HG03469 (cell line): ENCODE measurements around the gene CLUH.
"Not testable (repeated sequence)": the region's sequence is repeated elsewhere in the genome, so short reads cannot be mapped to it uniquely, and the experiment has no call there.

Experiments used
- ATAC-seq: cut with Tn5 transposase; IDR thresholded peaks from one replicate; pipeline ENCODE4 v1.9.1; 2021; ENCODE audit warnings: mild to moderate bottlenecking, moderate library complexity, moderate number of reproducible peaks; ENCODE audit not compliant: unreplicated experiment

The CLUH gene

GRCh38 chr17:2701161-2701995 lies 10.2 kb downstream of the CLUH start:
- ATAC-seq = no peak

- no peak for ATAC-seq
These were observed 10.9 kb downstream of the CLUH start for GRCh38 chr17:2700491-2701141.

GRCh38 chr17:2700030-2700490 lies 11.5 kb downstream of the CLUH start:
- ATAC-seq = no peak

GRCh38 chr17:2699216-2699805 lies 12.3 kb downstream of the CLUH start:
- not testable (repeated sequence) for ATAC-seq

- ATAC-seq = no peak
These were observed 13.9 kb downstream of the CLUH start for GRCh38 chr17:2697611-2698162.

- no peak for ATAC-seq
These were observed 15.4 kb downstream of the CLUH start for GRCh38 chr17:2695961-2696760.

GRCh38 chr17:2695243-2695960 lies 16.2 kb downstream of the CLUH start:
- ATAC-seq = no peak

- no peak for ATAC-seq
These were observed 17.0 kb downstream of the CLUH start for GRCh38 chr17:2694381-2695242.

GRCh38 chr17:2693561-2694380 lies 17.8 kb downstream of the CLUH start:
- ATAC-seq = no peak

GRCh38 chr17:2692781-2693135 lies 18.8 kb downstream of the CLUH start:
- no peak for ATAC-seq

- ATAC-seq = no peak
These were observed 19.4 kb downstream of the CLUH start for GRCh38 chr17:2691965-2692780.

GRCh38 chr17:2691069-2691871 lies 20.3 kb downstream of the CLUH start:
- no peak for ATAC-seq

- ATAC-seq = no peak
These were observed 21.1 kb downstream of the CLUH start for GRCh38 chr17:2690165-2691068.

GRCh38 chr17:2689411-2690164 lies 22.0 kb downstream of the CLUH start:
- ATAC-seq = no peak
